HG02623 (cell line): Measurements from ENCODE around the gene SYCP1.
"Not testable (repeated sequence)": the region's sequence is repeated elsewhere in the genome, so short reads cannot be mapped to it uniquely, and the experiment has no call there.

Experiments used
- ATAC-seq: cut with Tn5 transposase; IDR thresholded peaks from one replicate; pipeline ENCODE4 v1.9.1; 2021; ENCODE audit warnings: moderate library complexity; ENCODE audit not compliant: unreplicated experiment

The SYCP1 gene, protein sequence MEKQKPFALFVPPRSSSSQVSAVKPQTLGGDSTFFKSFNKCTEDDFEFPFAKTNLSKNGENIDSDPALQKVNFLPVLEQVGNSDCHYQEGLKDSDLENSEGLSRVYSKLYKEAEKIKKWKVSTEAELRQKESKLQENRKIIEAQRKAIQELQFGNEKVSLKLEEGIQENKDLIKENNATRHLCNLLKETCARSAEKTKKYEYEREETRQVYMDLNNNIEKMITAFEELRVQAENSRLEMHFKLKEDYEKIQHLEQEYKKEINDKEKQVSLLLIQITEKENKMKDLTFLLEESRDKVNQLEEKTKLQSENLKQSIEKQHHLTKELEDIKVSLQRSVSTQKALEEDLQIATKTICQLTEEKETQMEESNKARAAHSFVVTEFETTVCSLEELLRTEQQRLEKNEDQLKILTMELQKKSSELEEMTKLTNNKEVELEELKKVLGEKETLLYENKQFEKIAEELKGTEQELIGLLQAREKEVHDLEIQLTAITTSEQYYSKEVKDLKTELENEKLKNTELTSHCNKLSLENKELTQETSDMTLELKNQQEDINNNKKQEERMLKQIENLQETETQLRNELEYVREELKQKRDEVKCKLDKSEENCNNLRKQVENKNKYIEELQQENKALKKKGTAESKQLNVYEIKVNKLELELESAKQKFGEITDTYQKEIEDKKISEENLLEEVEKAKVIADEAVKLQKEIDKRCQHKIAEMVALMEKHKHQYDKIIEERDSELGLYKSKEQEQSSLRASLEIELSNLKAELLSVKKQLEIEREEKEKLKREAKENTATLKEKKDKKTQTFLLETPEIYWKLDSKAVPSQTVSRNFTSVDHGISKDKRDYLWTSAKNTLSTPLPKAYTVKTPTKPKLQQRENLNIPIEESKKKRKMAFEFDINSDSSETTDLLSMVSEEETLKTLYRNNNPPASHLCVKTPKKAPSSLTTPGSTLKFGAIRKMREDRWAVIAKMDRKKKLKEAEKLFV

GRCh38 chr1:114854693-114855320 is at the start of gene SYCP1:
TSS of gene SYCP1 (plus strand) at chr1:114854863. CDS start at chr1:114855465, 602 bp downstream.
- ATAC-seq, result no peak

DNA sequence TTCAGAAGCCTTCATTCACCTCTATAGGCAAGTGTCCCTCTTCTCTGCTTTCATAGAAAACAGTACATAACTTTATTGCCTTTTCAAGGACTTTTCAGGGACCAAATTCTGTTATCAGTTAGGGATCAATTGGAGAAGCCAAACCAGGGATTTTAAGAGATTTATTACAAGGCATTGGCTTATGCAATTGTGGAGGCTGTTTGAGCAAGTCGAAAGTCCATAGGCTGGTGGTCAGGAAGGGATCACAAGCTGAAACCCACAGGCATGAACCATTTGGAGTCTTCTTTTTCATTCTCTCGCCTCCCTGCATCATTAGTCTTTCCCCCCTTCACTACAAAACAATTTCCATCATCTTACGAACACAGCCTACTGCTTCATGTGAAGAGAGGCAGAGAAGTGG is 34.8 kb upstream of the SYCP1 start:
- no peak for ATAC-seq

GRCh38 chr1:114820392-114820791 is 34.3 kb upstream of the SYCP1 start:
- no peak for ATAC-seq

- ATAC-seq, result no peak
These were observed 32.7 kb upstream of the SYCP1 start for GRCh38 chr1:114821978-114822377.

- ATAC-seq, result no peak
These were observed 26.4 kb upstream of the SYCP1 start for GRCh38 chr1:114828251-114828650.

DNA sequence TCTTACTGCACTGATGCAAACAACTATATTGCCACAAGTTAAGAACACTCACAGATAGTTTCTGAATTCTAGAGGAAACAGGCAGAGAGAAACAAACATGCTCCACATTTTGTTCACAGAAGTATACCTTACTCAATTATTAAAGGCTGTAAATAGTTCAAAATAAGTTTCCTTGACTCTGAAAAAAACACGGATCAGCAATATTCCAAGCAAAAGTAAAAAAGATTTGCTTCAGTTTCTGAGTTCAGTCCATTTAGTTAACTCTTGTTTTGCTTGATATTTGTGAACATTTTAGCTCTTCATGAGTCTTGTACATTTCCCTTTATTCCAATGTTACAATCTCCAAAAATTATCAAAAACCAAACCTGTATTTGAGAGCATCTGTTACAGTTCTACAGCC is 24.6 kb upstream of the SYCP1 start:
- not testable (repeated sequence) for ATAC-seq

DNA sequence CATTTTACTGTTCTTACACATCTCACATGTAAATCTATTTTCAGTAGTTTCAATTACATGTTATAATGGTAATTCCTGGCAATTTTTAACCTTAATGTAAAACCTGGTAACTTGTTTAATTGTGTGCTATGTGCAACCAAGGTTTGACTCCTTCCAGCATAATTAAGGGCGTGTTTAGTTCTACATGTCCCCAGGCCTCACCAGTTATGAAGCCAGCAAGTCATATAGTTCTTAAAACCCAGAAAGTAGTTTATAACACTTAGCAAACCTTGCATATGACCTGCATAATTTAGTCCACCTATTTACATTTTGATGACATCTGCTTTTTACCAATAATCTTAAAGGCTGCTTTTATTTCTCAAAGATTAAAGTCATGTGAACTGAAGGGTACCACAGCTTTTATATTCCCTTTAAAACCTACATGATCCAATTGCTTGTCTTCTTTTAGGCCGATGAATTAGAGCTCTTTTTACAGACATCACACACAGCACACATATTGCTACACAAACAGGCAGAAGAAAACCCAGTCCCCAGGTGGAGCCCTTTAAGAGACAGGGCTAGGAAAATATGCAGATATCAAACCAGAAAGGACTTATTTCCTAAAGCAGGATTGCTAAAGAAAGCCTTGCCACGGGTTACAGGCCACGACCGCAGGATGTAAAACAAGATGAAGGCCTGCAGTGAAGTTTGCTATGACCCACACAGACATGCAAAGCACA is 23.2 kb upstream of the SYCP1 start:
- no peak for ATAC-seq

DNA sequence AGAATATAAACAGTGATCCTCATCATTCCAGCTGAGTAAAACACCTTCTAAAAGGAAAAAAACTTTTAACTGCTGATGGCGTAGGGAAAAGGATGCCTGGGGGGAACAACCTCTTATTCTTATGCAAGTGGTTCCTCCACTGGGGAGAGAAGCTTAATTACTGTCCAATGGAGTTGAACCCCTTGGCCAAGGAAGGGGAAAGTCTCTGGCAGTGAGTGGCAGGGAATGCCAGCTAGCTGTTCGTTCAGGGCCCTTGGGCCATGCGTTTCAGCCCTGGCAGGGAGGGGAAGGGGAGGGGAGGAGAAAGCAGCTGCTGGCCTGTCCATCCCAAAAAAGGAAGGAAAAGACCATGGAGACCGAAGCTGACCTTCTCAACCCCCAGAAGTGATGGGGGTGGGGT is 22.6 kb upstream of the SYCP1 start:
- no peak for ATAC-seq

DNA sequence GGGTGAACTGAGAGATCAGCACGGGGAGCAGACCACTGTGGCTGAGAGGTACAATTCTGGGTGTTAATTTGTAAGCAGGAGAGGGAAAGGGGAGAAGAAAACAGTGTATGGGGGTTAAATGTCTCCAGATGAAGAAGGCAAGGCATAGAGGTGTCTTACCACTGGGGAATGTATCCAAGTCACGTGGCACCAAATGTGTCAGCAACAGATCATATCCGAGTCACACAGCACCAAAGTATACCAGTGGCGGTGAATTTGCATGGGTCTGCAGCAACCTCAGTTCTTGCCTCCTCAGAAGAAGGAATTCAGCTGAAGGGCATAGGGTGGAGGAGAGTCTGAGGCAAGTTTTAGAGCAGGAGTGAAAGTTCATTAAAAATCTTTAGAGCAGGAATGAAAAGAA is 21.2 kb upstream of the SYCP1 start:
- no peak for ATAC-seq

DNA sequence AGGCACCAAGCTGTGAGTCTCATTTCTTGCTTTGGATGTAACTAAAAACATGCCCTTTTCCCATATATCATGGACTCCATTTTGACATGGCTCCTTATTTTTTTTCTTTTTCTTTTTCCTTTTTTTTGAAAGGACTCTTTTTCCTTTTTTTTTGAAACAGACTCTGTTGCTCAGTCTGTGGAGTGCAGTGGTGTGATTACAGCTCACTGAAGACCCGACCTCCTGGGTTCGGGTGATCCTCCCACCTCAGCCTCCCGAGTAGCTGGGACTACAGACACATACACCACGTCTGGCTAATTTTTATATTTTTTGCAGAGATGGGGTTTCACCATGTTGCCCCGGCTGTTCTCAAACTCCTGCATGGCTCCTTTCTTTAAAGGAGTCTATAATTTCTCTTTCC is 10.4 kb upstream of the SYCP1 start:
- no peak for ATAC-seq

DNA sequence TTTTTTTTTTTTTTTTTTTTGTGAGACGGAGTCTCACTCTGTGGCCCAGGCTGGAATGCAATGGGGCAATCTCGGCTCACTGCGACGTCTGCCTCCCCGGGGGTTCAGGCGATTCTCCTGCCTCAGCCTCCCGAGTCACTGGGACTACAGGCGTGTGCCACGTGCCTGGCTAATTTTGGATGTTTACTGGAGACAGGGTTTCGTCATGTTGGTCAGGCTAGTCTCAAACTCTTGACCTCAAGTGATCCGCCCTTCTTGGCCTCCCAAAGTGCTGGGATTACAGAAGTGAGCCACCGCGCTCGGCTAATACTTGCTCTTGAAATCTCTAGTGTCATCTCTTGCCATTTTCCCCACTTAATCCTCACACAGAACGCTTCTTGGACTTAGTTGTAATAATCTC is 1.1 kb upstream of the SYCP1 start:
- ATAC-seq, result no peak

DNA sequence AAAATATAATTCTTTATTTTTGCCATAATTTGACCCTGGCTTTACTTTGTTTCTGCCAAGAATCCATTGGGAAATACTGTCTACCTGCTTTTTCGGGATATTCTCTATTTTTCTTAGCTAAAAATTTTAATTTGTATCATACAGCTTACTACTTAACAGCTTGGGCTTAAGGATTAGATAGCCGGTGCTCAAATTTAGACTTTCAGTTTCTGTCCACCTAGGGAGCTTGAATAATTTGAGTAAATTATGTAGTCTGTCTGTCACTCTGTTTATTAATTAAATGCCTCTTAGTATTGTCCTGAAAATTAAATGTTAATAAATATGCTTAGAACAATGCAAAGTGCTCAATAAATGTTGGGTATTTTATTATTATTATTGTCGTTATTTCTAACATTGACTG is 6.7 kb downstream of the SYCP1 start:
- no peak for ATAC-seq

DNA sequence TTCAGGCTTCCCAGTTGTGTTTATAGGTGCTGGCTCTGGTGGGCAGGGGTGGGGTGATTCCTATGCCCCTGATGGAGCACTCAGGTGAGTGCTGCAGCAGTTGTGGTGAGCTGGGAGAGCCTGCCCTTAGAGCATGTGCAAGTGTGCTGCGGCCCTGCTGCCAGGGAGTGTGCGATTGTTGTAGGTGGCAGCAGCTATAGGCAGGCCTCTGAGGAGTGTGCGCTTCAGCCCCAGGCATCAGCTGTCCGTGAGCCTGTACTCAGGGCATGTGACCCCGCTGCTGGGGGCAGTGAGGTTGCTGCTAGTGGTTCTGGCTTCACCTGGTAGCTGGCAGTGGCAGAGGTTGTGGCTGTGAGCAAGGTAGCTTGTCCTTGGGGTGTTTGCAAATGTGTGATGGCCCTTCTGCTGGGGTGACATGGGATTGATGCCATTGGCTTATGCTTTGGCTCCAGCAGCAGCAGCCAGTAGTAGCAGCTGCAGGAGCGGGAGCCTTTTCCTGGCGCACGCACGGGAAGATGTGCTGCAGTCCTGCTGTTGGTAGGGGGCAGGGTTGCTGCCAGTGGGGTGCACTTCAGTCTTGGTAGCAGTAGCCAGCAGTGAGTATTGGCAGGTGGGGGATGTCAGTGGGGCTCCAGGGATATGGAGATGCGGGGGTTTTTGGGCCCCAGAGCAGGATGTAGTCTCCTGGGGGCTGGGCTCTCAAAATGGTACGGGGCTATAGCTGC is 37.7 kb downstream of the SYCP1 start:
- no peak for ATAC-seq

GRCh38 chr1:114896795-114897194 is 42.1 kb downstream of the SYCP1 start:
- no peak for ATAC-seq

DNA sequence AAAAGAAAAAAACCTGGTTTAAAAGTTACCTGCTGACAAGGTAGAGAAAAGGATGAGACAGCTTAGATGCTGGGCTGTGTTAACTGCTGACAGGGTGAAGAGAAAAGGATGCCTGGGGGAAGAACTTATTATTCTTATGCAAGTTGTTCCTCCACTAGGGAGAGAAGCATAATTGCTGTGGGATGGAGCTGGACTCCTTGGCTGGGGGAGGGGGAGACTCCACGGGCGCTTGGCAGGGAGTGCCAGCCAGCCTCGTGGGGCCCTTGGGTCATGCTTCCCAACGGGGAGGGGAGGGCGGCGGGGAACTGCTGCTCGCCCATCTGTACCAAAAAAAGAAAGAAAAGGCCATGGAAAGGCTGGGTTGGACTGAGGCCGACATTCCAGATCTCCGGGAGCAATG is 47.2 kb downstream of the SYCP1 start:
- ATAC-seq, result no peak

GRCh38 chr1:114902343-114902742 is 47.7 kb downstream of the SYCP1 start:
- no peak for ATAC-seq

GRCh38 chr1:114903480-114903879 is 48.8 kb downstream of the SYCP1 start:
- no peak for ATAC-seq

GRCh38 chr1:114915720-114916119 is 61.1 kb downstream of the SYCP1 start:
- not testable (repeated sequence) for ATAC-seq

- no peak for ATAC-seq
These were observed 71.9 kb downstream of the SYCP1 start for GRCh38 chr1:114926607-114927006.

GRCh38 chr1:114927401-114927800 is 72.7 kb downstream of the SYCP1 start:
- no peak for ATAC-seq
